ENCODE results near the gene MAN1A2. TPM values are rescaled to one million over a fixed set of nuclear protein-coding genes. Genes with fewer than 3 reads are reported as not detected.

MAN1A2 gene
- total and polyA plus RNA-seq, 9 of the 15 experiments (the other 6 are each of a cell fraction or from before 2014, with no cell fraction given), result 4.2 to 38.4 (median 18.7) TPM

GRCh38 chr1:117559985-117560384 is 192.7 kb downstream of the MAN1A2 start (continued):
- TF ChIP-seq ZNF668 (CRISPR knock-in tag; IDR thresholded peaks at IDR 0.05) (no peak), ZNF766 (CRISPR knock-in tag; conservative IDR thresholded peaks at IDR 0.05) (peak; percentile 88; the same call in 1 of the 2 replicates), IFI16 (CRISPR knock-in tag; IDR thresholded peaks at IDR 0.05) (no peak), CSDE1 (IDR thresholded peaks at IDR 0.05) (no peak), SNRNP70 (optimal IDR thresholded peaks at IDR 0.05; ENCODE audit: low read depth, low read length) (no peak)

- WGBS (ENCODE audit: insufficient coverage, low coverage, missing lambda C conversion rate), result 45% methylated on average over 2 of the region's 2 CpGs
- H4K20me1 ChIP-seq (replicated peaks; ENCODE audit: control insufficient read depth, insufficient read depth, low read length), result no peaks in the 10 kb centered on the region
- no peaks in the 10 kb centered on the region for H3K36me3 ChIP-seq (ENCODE audit: control insufficient read depth, insufficient read depth, low read length)
- no peaks in the 10 kb centered on the region for H3K79me2 ChIP-seq (ENCODE audit: control insufficient read depth, insufficient read depth, low read length)
- no peak for DNase-seq (ENCODE audit: extremely low read depth in 1 of 4, low spot score in 3 of 4)
- no peaks in the 10 kb centered on the region for H3K27me3 ChIP-seq (ENCODE audit: control insufficient read depth in 2 of 2, insufficient read depth in 2 of 2, low read length in 2 of 2)
- intact Hi-C loops (cut with micrococcal nuclease) (no loop called here), in situ Hi-C loops (cut with MboI) (no loop called here)
- H3K4me1 ChIP-seq (replicated peaks in 1 of 2; ENCODE audit: control insufficient read depth in 2 of 2, insufficient read depth in 2 of 2, low read length in 2 of 2), result peaks cover 10 to 19% of the 10 kb centered on the region in 2 experiments
- TF ChIP-seq PCBP2 (IDR thresholded peaks at IDR 0.05; ENCODE audit: low read depth, low read length, poor library complexity, severe bottlenecking), result no peak
- no peak for TF ChIP-seq ZNF263 (CRISPR knock-in tag; IDR thresholded peaks at IDR 0.05; ENCODE audit: borderline replicate concordance)
- TF ChIP-seq KAT7 (CRISPR knock-in tag; IDR thresholded peaks at IDR 0.05; ENCODE audit: borderline replicate concordance), result no peak
- TF ChIP-seq TAF7 (tag; IDR thresholded peaks at IDR 0.05), result no peak
- TF ChIP-seq CEBPG (CRISPR knock-in tag; IDR thresholded peaks at IDR 0.05), result no peak
- TF ChIP-seq CEBPG (tag; conservative IDR thresholded peaks at IDR 0.05 in 1 of 2, IDR thresholded peaks at IDR 0.05 in 1 of 2), result no peak
- no peak for TF ChIP-seq SPI1 (IDR thresholded peaks at IDR 0.05; ENCODE audit: borderline replicate concordance, low read depth, low read length)
- no peak for TF ChIP-seq ZNF239 (CRISPR knock-in tag; IDR thresholded peaks at IDR 0.05)
- TF ChIP-seq KLF13 (tag; IDR thresholded peaks at IDR 0.05; ENCODE audit: borderline replicate concordance, low read depth), result no peak
- TF ChIP-seq POLR2AphosphoS5 (IDR thresholded peaks at IDR 0.05; ENCODE audit: control insufficient read depth, insufficient read depth, low read depth, low read length), result no peak
- no peak for TF ChIP-seq TBL1XR1 (IDR thresholded peaks at IDR 0.05; ENCODE audit: low read length in 2 of 2)
- no peak overlapping the region for H3K27ac ChIP-seq (ENCODE audit: extremely low read depth, low read depth, low read length)
- H2AFZ ChIP-seq (ENCODE audit: low read depth, low read length), result no peak overlapping the region
- FAIRE-seq, result no peak
- CTCF ChIA-PET (ENCODE audit: low intra/inter-chr PET ratio), result no interaction called here
- no peak for ATAC-seq
- no peak overlapping the region for H3K4me2 ChIP-seq (ENCODE audit: insufficient read depth, low read length)
- no peaks in the 10 kb centered on the region for H3K9me1 ChIP-seq (ENCODE audit: control insufficient read depth, insufficient read depth, low read length)
- peaks cover 8% of the 10 kb centered on the region; the same call in 1 of the 2 replicates for H3K9me3 ChIP-seq (replicated peaks; ENCODE audit: control insufficient read depth, insufficient read depth, low read depth, low read length)
- POLR2A ChIA-PET, result no interaction called here
- no TSS peak for BruUV-seq (replicated peaks)
- H3K9ac ChIP-seq (ENCODE audit: insufficient read depth in 1 of 2, low read depth in 2 of 2, low read length in 2 of 2), result 0 out of 4 replicates have a peak overlapping the region, but pooled peaks of 1 of the 2 experiments have one; percentile 12
- H3K4me3 ChIP-seq, result no peak overlapping the region
Observed at GRCh38 chr1:117561071-117561470, 193.8 kb downstream of the MAN1A2 start.

Data from K562 (cell line).